HepG2 (cell line): ENCODE measurements around the gene VGLL4. TPM values are rescaled to one million over a fixed set of nuclear protein-coding genes. Genes with fewer than 3 reads are reported as not detected.

Source experiments
- BHLHE40 ChIP-seq: IDR thresholded peaks from 2 replicates; pipeline ENCODE4 v1.6.1; 2011; ENCODE audit warnings: low read length, improper control_type of control experiment
- FOXA3 ChIP-seq: IDR thresholded peaks from 2 replicates; pipeline ENCODE4 v1.6.1; 2016; ENCODE audit warnings: missing genetic modification reagents, missing compliant biosample characterization
- FOXP4 ChIP-seq: sonication (generic); formaldehyde crosslinking; IDR thresholded peaks from 2 replicates; pipeline ENCODE4 v1.4.0; 2020; ENCODE audit warnings: missing genetic modification reagents
- GMEB2 ChIP-seq: IDR thresholded peaks from 2 replicates; pipeline ENCODE4 v1.6.1; 2016; ENCODE audit warnings: missing biosample characterization, missing genetic modification reagents, low read depth
- KDM5A ChIP-seq: fragments of 200-600 bp; sonication (generic); IDR thresholded peaks from 2 replicates; pipeline ENCODE4 v1.7.0; 2018; ENCODE audit warnings: antibody characterized with exemption, mild to moderate bottlenecking, low read length, borderline replicate concordance
- NFE2L2 ChIP-seq: fragments of 150-350 bp; IDR thresholded peaks from 2 replicates; pipeline ENCODE4 v1.6.1; 2014; ENCODE audit warnings: low read length
- PATZ1 ChIP-seq: sonication (generic); formaldehyde crosslinking; IDR thresholded peaks from 2 replicates; pipeline ENCODE4 v1.4.0; 2020; ENCODE audit warnings: missing genetic modification reagents
- RXRB ChIP-seq: IDR thresholded peaks from 2 replicates; pipeline ENCODE4 v1.6.1; 2016; ENCODE audit warnings: borderline replicate concordance, missing genetic modification reagents, missing compliant biosample characterization
- SALL1 ChIP-seq: sonication (generic); formaldehyde crosslinking; IDR thresholded peaks from 2 replicates; pipeline ENCODE4 v1.8.0; 2022; ENCODE audit warnings: mild to moderate bottlenecking, missing genetic modification reagents
- SOX5 ChIP-seq: IDR thresholded peaks from 2 replicates; pipeline ENCODE4 v1.6.1; 2016; ENCODE audit warnings: borderline replicate concordance
- SOX6 ChIP-seq, 2 experiments: fragments of 450-650 bp in 1 of 2; sonication (generic) in 1 of 2; formaldehyde crosslinking in 1 of 2; IDR thresholded peaks; 2 replicates each; pipeline versions ENCODE4 v1.4.0 to v1.6.1; 2017 to 2020; ENCODE audit warnings: antibody characterized with exemption in 1 of 2, mild to moderate bottlenecking in 1 of 2, missing genetic modification reagents in 1 of 2
- ZBTB34 ChIP-seq: sonication (generic); formaldehyde crosslinking; IDR thresholded peaks from 2 replicates; pipeline ENCODE4 v1.8.0; 2022; ENCODE audit warnings: mild to moderate bottlenecking, missing genetic modification reagents
- ZBTB4 ChIP-seq: sonication (generic); formaldehyde crosslinking; IDR thresholded peaks from 2 replicates; pipeline ENCODE4 v1.4.0; 2020; ENCODE audit warnings: missing genetic modification reagents, mild to moderate bottlenecking, borderline replicate concordance
- ZSCAN21 ChIP-seq: sonication (generic); formaldehyde crosslinking; IDR thresholded peaks from 2 replicates; pipeline ENCODE4 v1.8.0; 2022; ENCODE audit warnings: mild to moderate bottlenecking, missing genetic modification reagents, moderate library complexity, borderline replicate concordance
- polyA plus RNA-seq, 8 experiments: library from polyadenylated mRNA; depleted of rRNA in 3 of 8; stranded (reverse) in 7 of 8; unstranded in 1 of 8; fragments of >200 nt; fragmentation: Illumina TruSeq in 4 of 8; extraction: Trizol in 4 of 8; gene quantifications; 2 replicates each; pipeline versions ENCODE4 v1.2.1 to v1.2.3, GENCODE V29; 2011 to 2016; ENCODE audit warnings: low read depth in 4 of 8, missing spikeins in 1 of 8, mixed read lengths in 1 of 8; ENCODE audit not compliant: insufficient read depth in 1 of 8
- total RNA-seq, 5 experiments: library from RNA; depleted of rRNA; stranded (reverse); fragments of >200 nt; fragmentation: Illumina TruSeq; extraction: Trizol; gene quantifications; 2 replicates each; pipeline ENCODE4 v1.2.3, GENCODE V29; 2016; ENCODE audit warnings: low read depth in 1 of 5

VGLL4 gene
- total and polyA plus RNA-seq, 2 of the 13 experiments (the other 11 are each of a cell fraction or from before 2014, with no cell fraction given) = 23.2 to 39.0 TPM

- no peak for TF ChIP-seq ZBTB34 (CRISPR knock-in tag)
- TF ChIP-seq FOXA3 (CRISPR knock-in tag) = peak; percentile 73
- no peak for TF ChIP-seq KDM5A
- peak; percentile 45; the same call in 1 of the 2 replicates for TF ChIP-seq RXRB (CRISPR knock-in tag)
- peak; percentile 59; the same call in 1 of the 2 replicates for TF ChIP-seq SALL1 (CRISPR knock-in tag)
- no peak for TF ChIP-seq SOX6 (IDR thresholded peaks at IDR 0.05)
- TF ChIP-seq SOX6 (CRISPR knock-in tag; IDR thresholded peaks at IDR 0.05) = peak; percentile 92
- peak; percentile 78; the same call in 1 of the 2 replicates for TF ChIP-seq ZBTB4 (CRISPR knock-in tag)
- TF ChIP-seq BHLHE40 = peak; percentile 37; the same call in 1 of the 2 replicates
- TF ChIP-seq SOX5 (CRISPR knock-in tag) = peak; percentile 92
- no peak for TF ChIP-seq NFE2L2
- TF ChIP-seq PATZ1 = peak; percentile 97
- TF ChIP-seq FOXP4 = peak; percentile 79
- TF ChIP-seq GMEB2 = no peak
- TF ChIP-seq ZSCAN21 (CRISPR knock-in tag) = 0 out of 2 replicates have a peak, but pooled peaks have one; percentile 28
These were observed 50.2 kb downstream of the VGLL4 start (continued) for GRCh38 chr3:11593318-11594034.
